ENCODE results near the gene CNOT3.
A peak's percentile ranks its signal among the peaks of the same experiment; 100 is the strongest.
"Not testable (repeated sequence)": the region's sequence is repeated elsewhere in the genome, so short reads cannot be mapped to it uniquely, and the experiment has no call there.

Gene CNOT3

DNA sequence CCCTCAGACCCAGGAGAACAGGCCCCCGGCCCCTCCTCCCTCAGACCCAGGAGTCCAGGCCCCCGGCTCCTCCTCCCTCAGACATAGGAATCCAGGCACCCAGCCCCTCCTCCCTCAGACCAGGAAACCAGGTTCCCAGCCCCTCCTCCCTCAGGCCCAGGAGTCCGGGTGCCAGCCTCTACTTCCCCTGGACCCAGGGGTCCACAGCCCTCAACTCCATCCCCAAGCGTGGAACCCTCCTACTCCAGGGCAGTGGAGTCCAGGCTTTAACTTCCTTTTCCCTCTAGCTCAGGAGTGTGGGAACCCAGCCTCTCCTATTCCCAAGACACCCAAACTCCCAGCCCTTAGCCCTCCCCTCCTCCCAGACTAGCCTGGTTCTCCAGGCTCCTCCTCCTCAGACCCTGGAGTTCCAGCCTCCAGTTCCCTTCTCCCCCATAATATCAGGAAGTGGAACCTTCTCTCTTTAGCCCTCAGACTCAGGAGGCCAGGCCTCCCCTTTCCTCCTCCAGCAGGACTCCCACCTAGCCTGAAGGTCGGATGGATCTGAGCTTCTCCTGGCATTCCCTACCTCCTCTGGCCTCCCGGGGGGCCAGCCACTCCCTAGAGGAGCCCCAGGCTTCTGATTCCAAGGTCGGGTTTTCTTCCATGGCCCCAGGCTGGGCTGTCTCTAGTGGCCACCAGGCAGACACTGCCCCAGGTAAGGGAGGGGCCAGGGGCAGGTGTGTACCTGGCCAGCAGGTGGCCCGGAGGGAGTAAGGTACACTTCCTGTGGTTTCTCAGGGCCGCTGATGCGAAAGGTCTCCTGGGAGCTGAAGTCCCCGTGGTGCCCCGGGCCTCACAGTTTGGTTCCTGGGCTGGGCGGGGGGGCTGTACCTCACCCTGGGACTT lies 35.2 kb downstream of the CNOT3 start, which contains the start of gene TMC4:
Gene TMC4 (minus strand): TSS at position 690 of the 888 bp plus-strand sequence. CDS start 43 bp downstream, at position 647.
- peak; percentile 83 for DNase-seq

DNA sequence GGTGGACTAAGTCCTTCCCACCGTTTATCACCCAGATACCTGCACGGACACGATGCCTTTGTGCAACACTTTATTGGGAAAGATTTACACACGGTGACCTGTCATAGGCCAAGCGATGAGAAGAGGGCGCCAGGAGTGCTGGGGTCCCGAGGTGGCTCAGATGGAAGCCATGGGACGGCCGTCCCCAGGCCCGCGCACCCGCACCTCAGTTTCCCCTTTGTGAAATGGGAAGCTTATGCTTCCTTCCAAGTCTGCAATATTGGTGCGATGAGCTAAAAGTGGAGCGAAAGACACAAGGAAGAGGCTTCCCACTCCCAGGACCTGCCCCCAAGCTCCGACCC lies 35.8 kb downstream of the CNOT3 start:
- DNase-seq, result no peak

DNA sequence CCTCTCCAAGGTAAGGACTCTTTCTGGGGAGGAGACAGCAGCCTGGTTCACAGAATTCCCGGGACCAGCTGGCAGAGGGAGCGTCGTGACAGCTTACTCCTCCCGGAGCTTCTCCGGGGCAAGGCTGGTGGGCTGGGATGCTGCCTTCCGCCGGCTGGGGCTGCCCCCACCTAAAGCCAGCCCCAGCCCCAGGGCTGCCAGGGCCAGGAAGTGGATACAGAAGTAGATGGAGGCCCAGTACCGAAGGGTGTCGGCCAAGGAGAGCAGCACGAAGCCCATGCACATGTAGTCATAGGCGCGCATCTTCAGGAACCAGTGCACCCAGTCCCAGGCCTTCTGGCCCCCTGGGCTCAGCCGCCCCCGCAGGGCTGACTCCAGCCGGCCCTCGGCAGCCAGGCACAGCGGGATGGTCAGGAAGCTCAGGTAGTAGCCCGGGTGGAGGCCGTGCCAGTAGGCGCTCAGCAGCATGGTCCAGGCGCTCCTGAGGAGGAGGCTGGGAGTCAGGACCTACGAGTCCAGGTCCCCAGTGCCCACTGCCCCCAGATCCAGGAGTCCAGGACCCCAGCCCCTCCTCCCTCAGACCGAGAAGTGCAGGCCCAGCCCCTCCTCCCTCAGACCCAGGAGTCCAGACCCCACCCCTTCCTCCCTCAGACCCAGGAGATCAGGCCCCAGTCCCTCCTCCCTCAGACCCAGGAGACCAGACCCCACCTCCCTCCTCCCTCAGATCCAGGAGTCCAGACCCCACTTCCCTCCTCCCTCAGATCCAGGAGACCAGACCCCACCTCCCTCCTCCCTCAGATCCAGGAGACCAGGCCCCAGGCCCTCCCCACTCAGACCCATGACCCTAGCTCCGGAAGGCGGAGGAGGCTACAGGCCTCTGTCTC lies 36.6 kb downstream of the CNOT3 start:
- no peak for DNase-seq

DNA sequence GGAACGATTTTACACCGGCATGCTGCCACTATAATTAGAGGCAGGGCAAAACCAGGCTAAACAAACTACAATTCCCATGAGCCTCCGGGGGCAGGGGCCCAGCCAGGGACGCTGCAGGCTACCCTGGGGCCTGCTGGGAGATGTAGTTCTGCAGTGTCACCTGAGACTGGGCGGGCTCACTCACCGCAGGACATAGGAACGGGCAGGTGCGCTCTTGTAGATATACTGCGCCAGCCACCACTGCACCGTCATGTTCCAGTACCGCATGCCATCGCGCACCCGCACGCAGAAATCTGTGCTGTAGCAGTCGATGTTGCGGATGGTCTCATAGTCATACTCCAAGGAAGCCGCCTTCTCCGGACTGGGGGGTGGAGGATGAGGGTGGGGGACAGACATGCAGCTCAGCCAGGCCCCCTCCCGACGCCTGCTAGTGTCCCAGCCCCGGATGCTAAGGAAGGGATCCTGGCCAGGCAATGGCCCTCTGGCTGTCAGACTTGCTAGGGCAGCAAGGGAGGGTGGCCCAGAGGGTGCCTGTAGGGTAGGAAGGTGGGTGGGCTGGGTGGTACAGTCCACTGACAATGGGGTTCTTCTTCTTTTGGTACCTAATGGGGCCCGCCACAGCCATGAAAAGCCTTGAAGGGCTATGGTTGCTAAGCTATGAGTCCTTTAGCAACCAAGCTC lies 41.2 kb downstream of the CNOT3 start:
- peak; percentile 75 for DNase-seq

DNA sequence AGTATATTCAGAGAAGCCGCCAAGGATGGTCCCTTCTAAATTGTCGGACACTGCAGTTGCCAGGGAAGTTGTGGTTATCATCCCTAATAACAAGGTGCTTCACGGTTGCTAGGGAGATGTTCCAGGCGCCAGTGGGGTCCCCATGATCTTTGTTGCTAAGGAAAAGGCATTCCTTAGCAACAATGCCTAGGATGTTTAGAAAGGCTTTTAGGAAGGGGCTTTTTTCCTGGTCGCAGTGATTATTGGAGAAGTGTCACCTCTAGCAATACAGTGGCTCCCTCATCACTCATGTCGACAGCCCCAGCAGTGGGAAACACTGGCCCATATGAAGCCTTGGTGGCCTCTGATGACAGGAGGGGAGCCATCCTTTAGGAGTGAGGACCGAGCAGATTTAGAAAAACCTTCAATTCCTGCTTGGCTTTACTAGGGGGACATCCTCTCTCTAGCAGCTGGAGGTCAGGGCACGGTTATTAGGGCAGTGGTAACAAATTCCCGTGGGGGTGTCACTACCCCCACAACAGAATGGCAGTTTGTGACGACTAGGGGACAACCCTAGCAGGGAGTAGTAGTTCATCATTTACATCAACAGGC lies 41.8 kb downstream of the CNOT3 start:
- DNase-seq, result no peak

DNA sequence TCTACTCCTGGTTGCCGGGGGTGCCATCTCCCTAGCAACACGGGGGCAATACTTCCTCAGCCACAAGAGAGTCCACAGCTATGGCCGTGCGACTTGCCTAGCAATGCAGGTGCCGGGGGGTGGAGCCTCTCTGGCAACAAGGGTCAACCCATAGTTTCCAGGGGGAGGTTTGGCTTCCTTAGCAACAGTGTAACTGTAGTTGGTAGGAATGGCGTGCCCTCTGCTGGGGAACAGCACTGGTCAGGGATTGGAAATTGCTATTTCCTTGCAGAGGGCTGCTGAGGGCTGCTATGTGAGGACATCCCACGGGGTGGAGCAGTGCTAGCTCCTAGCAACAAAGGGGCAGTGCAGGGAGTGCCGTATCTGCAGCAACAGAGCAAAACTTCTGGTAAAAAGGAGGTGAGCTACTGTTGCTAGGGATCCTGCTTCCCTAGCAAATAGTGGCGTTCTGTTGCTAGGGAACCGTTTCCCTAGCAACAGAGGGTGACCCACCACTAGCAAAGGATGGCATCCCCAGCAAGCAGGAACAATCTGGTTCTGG lies 42.4 kb downstream of the CNOT3 start:
- DNase-seq, result peak; percentile 95

DNA sequence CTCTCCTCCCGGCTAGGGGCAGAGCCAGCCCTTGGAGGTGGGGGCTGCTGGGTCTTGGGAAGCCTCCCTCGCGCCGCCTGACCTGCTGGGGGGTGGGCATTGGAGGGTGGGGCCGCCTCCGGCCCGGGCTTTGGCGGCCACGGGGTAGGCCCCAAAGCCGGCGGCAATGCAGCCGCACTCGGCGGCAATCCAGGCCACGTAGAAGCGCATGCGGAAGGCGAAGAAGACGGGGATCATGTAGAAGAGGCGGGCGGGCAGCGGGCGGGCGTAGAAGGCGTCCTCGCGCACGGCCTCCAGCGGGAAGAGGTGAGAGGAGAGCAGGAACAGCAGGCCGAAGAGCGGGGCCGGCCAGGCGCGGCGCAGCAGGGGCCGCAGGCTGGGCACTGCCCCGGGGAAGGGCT lies 43.1 kb downstream of the CNOT3 start:
- no peak for DNase-seq

DNA sequence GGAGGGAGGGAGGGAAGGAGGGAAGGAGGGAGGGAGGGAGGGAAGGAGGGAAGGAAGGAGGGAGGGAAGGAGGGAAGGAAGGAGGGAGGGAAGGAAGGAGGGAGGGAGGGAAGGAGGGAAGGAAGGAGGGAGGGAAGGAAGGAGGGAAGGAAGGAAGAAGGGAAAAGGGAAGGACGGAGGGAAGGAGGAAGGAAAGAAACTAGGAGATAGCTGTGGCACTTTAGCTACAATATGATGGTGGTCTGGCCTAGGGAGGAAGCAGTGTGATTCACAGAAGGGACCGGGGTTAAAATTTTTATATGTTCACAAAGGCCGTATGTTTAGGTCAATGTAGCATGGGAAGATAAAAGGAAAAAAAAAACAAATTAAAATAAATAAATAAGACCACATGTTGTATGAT lies 44.3 kb downstream of the CNOT3 start:
- DNase-seq, result not testable (repeated sequence)

DNA sequence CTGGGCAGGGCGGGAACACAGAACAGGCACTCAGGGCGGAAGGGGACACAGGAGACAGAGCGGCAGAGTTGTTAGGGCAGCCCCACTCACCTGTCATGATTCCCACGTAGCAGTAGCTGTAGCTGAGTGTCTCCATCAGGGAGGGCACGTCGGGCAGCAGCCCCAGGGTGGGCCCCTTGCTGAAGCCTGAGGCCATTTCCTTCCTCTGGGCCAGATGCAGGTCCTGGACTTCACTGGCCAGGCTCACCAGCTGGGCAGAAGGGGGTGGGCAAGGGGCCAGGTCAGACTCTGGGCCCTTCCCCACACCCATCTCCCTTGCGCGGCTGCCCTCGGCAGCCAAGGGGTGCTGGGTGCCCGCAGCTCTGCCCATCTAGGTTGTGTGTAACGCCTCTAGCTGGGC lies 45.9 kb downstream of the CNOT3 start:
- DNase-seq, result no peak

DNA sequence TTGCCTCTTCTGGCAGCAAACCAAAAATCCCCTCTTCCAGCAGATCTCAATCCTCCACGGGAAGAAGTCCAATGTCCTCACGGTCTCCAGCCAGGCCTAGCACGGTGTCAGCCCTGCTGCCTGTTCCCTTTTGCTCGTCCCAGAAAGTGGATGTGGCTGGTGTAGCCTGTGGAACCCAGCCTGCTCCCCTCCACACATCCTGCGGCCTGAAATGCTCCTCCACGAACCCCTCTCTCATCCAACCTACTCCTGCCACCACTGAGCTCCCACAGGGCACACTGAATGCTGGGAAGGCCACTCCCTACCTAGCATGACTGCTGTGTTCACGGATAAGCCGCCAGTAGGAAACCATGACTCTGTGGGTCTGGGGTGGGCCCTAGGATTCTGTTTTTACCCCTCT lies 48.8 kb downstream of the CNOT3 start:
- DNase-seq, result no peak

DNA sequence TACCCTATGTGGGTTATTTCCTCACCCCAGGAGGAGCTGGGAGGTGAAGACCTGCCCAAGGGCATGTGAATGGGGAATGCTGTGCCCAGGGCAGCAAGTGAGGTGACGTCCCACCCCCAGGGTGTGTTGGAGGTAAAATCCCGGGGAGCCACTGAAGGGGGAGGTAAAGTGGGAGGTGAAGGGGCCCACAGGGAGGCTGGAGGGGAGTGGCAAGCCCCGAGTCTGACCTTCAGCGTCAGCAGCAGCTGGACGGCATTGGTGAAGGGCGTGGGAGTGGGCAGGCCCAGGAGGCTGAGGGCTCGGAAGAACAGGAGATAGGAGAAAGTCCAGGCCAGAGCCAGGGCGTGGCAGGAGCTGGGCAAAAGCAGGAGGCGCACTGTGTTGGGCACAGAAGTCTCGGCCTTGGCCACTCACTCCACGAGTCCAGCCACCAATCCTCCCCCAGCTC lies 49.4 kb downstream of the CNOT3 start:
- no peak for DNase-seq

DNA sequence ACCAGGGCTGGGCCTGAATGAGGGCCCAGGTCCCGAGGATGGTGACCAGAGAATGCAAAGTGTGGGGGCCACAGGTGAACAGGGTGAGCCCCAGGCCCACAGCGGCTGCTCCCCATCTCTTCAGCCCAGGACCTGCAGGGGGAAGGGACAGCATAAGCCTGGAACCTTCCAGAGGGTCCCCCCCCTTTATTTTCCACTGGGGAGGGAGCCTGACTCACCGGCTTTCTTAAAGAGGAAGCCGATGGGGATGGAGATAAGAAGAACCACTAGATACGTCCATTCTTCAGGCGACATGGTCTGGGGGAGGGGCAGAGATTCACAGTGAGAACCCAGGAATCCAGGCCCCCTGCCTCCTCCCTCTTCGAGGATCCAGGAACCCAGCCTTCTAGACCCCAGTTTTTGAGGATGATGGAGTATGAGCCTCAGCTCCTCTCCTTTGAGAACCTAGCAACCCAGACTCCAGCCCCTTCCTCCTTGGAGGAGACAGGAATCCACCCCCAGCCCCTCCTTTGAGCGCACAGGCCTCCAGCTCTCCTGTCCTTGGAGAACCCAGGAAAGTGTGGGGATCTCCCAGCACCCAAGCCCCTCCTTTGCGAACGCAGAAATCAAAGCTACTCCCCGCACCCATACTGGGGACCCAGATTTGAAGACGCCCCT lies 50.8 kb downstream of the CNOT3 start:
- no peak for DNase-seq

DNA sequence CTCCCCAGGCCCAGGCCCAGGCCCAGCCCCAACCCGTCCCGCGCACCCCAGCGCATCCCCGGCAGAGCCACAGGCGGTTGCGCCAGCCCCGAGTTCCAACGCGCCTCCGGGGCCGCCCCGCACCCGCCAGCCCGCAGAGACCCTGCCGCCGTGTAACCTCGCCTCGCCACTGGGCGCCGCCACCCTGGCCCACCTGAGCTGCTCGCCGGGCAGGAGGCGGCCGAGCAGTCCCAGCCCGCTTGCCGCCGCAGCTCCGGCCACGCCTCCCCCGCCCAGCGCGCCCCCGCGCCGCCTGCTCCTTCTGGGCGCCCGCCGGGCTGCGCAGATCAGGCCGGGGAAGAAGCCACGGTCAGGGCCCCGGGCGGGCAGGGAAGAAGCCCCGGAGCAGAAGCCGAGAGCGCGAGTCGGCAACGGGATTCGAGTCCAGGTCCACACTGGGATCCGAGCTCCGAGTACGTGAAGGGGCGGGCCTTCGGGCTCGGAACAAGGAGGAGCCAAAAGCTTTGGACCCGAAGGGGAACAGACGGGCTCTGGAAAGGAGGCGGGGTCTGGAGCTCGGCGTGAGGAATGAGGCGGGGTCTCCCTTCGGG lies 51.7 kb downstream of the CNOT3 start, which contains the start of gene MBOAT7:
Gene MBOAT7 (minus strand): TSS at position 436 of the 590 bp plus-strand sequence. CDS start 1,072 bp downstream, outside the sequence.
- DNase-seq, result peak; percentile 67

DNA sequence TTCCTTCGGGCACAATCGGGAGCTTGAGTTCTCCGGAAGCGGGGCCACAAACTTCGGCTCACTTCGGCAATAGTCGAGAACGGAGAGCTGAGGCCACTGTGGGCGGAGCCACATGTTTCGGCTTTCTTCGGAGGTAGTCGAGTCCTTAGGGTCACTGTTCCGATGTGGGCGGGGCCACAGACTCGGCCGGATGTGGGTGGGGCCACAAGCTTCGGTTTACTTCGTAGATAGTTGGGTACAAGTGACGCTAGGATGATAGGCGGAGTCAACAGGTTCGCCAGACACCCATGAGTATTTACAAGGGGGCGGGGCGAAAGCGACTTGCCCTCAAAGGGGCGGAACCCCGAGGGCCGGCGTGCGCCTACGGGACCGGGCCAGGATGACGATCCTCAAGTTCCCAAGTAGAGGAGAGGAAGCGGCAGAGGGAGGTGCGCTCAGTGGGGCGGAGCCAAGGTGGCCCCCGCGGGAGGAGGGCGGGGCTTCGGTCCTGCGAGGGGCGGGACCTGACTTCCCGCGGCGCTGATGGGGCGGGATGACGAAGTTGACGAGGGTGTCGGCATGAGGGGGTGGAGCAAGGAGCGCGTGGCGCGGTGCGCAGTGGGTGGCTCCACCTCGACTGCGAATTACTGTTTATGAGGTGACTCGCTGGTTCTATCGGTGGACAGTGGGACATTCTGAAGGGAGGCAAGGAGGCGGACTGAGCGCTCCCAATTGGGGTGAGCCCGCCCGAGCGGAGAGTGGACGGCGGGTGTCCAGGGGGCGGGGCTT lies 52.4 kb downstream of the CNOT3 start:
- DNase-seq, result peak; percentile 100

DNA sequence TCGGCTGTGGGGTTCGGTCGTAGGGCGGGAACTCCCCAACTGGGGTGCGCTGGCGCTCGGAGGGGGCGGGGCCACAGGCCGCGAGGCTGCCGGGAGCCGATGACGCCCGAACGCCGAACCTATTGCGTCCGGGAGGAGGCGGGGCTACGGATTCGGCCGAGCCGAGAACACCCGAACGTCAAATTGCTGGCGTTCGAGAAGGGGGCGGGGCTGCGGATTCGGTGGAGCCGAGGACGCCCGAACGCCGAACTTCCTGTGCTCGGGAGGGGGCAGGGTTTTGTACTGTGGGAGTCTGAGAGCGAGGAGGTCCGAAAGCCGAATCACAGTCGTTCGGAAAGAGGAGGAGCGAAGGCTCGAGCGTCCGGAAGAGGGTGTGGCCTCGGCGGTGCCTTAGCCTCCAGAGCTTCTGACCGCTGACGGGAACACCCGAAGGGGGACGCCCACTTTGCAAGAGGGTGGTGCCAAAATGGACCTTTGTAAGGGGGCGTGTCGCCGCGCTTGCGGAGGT lies 53.0 kb downstream of the CNOT3 start:
- peak; percentile 98 for DNase-seq

DNA sequence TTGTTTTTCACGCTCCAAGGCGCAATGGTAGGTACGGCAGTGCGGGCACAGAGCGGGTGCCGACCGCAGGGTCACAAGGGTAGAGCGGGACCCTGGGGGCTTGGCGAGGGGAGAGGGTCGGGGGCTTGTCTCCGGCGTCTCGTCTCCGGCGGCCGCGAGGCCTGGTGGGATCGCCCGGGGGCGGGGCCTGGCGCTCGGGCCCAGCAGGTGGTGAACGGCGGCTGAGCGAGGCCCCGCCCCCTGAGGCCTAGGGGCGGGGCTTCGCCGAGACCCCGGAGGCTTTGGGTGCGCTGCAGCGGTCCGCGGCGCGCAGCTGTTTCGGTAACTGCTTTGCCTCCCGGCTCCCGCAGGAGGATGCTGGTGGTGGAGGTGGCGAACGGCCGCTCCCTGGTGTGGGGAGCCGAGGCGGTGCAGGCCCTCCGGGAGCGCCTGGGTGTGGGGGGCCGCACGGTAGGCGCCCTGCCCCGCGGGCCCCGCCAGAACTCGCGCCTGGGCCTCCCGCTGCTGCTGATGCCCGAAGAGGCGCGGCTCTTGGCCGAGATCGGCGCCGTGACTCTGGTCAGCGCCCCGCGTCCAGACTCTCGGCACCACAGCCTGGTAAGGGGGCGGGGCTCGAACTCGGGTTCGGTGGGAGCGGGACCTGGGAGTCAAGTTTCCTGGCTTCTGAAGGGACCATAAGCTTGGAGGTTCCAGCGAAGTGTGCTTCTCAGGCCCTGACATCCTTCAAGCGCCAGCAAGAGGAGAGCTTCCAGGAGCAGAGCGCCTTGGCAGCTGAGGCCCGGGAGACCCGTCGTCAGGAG lies 53.6 kb downstream of the CNOT3 start, which contains the start of gene TSEN34:
Gene TSEN34 (plus strand): TSS at position 298 of the 800 bp plus-strand sequence. CDS start 57 bp downstream, at position 355.
- peak; percentile 79 for DNase-seq

DNA sequence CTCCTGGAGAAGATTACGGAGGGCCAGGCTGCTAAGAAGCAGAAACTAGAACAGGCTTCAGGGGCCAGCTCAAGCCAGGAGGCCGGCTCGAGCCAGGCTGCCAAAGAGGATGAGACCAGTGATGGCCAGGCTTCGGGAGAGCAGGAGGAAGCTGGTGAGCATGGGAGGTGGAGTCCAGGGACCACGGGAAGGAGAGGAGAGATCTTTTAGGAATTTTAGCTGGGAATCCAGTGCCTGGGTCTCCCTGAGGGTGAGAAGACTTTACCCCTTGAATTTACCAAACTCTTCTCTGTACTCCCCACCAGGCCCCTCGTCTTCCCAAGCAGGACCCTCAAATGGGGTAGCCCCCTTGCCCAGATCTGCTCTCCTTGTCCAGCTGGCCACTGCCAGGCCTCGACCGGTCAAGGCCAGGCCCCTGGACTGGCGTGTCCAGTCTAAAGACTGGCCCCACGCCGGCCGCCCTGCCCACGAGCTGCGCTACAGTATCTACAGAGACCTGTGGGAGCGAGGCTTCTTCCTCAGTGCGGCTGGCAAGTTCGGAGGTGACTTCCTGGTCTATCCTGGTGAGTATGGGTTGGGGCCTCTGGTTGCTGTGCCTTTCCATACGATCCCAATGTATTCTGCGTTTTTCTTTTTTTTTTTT lies 54.4 kb downstream of the CNOT3 start:
- no peak for DNase-seq

DNA sequence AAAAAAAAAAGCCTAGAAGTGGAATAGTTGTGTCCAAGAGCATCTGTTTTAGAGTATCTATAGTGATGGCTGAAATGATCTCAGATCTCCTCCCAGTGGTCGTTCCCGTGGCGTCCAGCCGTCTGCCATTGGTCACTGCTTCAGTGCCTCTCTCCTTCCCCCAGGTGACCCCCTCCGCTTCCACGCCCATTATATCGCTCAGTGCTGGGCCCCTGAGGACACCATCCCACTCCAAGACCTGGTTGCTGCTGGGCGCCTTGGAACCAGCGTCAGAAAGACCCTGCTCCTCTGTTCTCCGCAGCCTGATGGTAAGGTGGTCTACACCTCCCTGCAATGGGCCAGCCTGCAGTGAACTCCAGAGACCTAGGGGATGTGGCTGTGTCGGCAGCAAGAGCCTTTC lies 55.4 kb downstream of the CNOT3 start:
- no peak for DNase-seq

DNA sequence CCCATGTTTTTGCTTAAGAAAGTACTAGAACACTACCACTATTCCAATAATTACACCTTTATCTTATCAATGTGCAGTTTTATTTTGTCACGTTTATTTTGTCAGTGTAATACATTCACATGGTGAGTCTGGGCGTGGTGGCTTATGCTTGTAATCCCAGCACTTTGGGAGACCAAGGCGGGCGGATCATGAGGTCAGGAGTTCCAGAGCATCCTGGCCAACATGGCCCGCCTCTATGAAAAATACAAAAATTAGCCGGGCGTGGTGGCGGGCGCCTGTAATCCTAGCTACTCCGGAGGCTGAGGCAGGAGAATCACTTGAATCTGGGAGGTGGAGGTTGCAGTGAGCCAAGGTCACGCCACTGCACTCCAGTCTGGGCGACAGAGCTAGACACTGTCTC lies 56.9 kb downstream of the CNOT3 start:
- DNase-seq, result not testable (repeated sequence)
